MV-4-11 (cell line): ENCODE measurements around the gene TLCD1.

Experiments
- DNase-seq: peaks from one replicate; lab custom pipeline; 2025; lab: John Stamatoyannopoulos, UW

Gene TLCD1

GRCh38 chr17:28712705-28713415, 13.2 kb downstream of the TLCD1 start:
- no peak for DNase-seq

GRCh38 chr17:28712032-28712704, 13.9 kb downstream of the TLCD1 start:
- peak; percentile 81 for DNase-seq

GRCh38 chr17:28711723-28712031, 14.4 kb downstream of the TLCD1 start, which contains the start of gene PROCA1:
PROCA1 (minus strand) TSS chr17:28711888; CDS start chr17:28711660, 228 bp downstream.
- DNase-seq, result no peak

GRCh38 chr17:28710861-28711722, 14.9 kb downstream of the TLCD1 start:
- DNase-seq, result peak; percentile 89

GRCh38 chr17:28707339-28707720, 18.7 kb downstream of the TLCD1 start:
- no peak for DNase-seq

GRCh38 chr17:28706471-28707338, 19.3 kb downstream of the TLCD1 start:
- DNase-seq, result no peak

- no peak for DNase-seq
Measured at GRCh38 chr17:28705728-28706334, 20.2 kb downstream of the TLCD1 start.

GRCh38 chr17:28705074-28705659, 20.9 kb downstream of the TLCD1 start:
- DNase-seq, result no peak

- DNase-seq, result no peak
Measured at GRCh38 chr17:28704219-28704858, 21.7 kb downstream of the TLCD1 start.

GRCh38 chr17:28703552-28704218, 22.3 kb downstream of the TLCD1 start:
- DNase-seq, result no peak

- DNase-seq, result no peak
Measured at GRCh38 chr17:28702752-28703150, 23.3 kb downstream of the TLCD1 start.

- DNase-seq, result no peak
Measured at GRCh38 chr17:28702026-28702751, 23.8 kb downstream of the TLCD1 start.

- no peak for DNase-seq
Measured at GRCh38 chr17:28700830-28701492, 25.1 kb downstream of the TLCD1 start.

- no peak for DNase-seq
Measured at GRCh38 chr17:28700278-28700677, 25.8 kb downstream of the TLCD1 start.

GRCh38 chr17:28698253-28698941, 27.6 kb downstream of the TLCD1 start:
- peak; percentile 2 for DNase-seq

- no peak for DNase-seq
Measured at GRCh38 chr17:28693869-28694268, 32.2 kb downstream of the TLCD1 start.

GRCh38 chr17:28689011-28689410, 37.0 kb downstream of the TLCD1 start:
- DNase-seq, result no peak

GRCh38 chr17:28688481-28688880, 37.6 kb downstream of the TLCD1 start:
- no peak for DNase-seq
